ENCODE data around the gene MXRA7.

DNA sequence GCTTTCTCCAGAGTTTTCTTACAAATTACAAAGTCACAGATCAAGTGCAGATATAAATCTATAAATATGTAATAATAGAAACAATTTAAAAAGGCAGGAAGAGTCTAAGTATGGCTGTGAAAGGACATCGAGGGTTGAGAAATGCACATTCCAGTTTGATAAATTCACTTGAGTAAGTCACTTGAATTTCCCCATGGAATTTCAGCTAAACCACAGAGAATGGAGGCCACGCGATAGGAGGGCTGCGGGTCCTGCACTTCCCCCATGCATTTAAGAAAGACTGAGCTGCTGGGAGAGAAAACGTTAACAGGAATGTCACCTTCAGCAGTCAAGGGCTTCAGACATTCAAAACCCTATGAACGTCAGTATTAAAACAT lies 6.1 kb upstream of the MXRA7 start:
- TF ChIP-seq CTCF (conservative IDR thresholded peaks at IDR 0.05 in 1 of 2, IDR thresholded peaks at IDR 0.05 in 1 of 2; ENCODE audit: extremely low read depth in 1 of 2, insufficient read depth in 1 of 2, low read depth in 1 of 2, low read length in 2 of 2) (no peak), EZH2 (IDR thresholded peaks at IDR 0.05; ENCODE audit: borderline replicate concordance, low read length) (no peak)
